UCSD-AML1 (cell line): ENCODE results near the gene PTCD2.
A peak's percentile ranks its signal among the peaks of the same experiment; 100 is the strongest.

Experiments
- DNase-seq: peaks from one replicate; lab custom pipeline; 2025; ENCODE audit not compliant: unreplicated experiment; lab: John Stamatoyannopoulos, UW

The PTCD2 gene

DNA sequence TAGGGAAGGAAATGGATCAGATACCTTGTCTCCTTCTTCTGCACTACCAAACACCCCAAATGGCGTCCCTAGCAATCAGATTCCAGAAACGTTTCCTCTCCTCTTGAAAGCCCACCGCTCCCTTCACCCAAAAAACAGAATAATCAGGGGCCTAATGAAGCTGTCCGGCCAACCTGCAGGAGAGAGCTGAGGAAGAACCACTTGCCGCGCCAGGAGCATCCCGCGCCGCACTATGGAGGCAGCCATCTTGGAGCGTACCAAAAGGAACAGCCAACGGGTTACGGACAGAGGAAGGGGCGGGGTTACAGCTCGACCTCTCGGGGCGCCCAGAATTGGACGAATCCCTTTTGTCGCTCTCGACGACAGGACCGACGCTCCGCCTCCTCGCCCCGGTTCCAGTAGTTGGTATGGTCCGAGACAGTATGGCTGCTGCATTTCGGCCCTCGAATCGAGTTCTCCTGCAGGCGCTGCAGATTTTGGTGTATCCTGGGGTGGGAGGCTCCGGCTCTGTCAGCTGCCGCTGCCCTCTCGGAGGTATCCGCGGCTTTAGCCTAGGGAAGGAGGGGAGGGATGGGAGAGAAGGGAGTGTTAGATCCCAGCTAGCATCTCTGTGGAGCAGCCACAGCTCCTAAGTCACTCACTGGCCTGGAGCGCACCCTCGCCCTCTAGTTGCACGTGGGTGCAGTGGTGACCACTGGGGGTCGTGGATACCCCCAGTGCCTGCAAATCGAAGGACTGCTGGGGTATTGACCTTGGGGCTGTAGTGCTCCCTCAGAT is at the start of gene PTCD2, which contains the start of gene MRPS27:
Gene PTCD2 (plus strand): TSS at position 398 of the 777 bp plus-strand sequence. CDS start 10 bp downstream, at position 408.
Gene MRPS27 (minus strand): TSS at position 265 of the 777 bp plus-strand sequence. CDS start 19 bp downstream, at position 246.
- DNase-seq, result peak; percentile 95

DNA sequence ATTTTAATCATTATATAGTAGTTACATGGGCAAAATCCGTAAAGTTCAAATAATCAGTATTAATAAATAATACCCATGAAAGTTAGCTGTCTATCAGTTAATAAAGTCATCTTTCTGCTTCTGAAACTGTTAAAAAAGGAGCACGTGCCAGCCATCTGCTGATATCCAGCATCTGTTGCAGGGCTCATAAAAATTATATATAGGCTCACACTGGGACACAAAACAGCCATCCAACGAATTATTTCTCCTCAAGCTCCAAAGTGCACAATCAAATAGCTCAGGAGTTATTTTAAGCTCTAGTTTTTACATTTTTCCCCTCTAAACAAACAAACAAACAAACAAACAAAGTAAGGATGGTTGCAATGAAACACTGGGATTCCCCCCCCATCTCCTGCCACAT is 48.5 kb upstream of the PTCD2 start:
- no peak for DNase-seq

DNA sequence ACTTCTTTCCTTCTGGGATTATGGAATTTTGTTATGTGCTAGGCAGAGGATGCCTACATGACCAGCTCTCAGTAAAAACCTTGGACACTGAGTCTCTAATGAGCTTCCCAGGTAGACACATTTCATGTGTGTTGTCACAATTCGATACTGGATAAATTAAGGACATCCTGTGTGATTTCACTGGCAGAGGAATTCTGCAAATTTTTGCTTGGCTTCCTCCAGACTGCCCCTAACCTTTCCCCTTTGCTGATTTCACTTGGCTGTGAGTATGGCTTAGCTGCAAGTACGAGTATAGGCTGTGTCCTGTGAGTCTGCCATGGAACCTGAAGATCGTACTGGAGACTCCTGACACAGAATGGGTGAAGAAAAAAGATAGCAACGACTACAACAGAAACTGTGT is 47.8 kb upstream of the PTCD2 start:
- DNase-seq, result no peak

DNA sequence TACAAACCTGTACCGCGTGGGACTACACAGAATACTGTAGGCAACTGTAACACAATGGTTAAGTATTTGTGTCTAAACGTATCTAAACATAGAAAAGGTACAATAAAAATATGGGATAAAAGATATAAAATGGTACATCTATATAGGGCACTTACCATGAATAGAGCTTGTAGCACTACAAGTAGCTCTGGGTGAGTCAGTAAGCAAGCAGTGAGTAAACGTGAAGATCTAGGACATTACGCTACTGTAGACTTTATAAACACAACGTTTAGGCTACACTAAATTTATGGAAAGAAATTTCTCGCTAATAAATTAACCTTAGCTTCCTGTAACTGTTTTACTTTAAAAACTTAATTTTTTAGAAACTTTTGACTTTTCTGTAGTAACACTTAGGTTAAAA is 46.6 kb upstream of the PTCD2 start:
- no peak for DNase-seq

- no peak for DNase-seq
Observed at GRCh38 chr5:72276219-72276752, 43.9 kb upstream of the PTCD2 start.

DNA sequence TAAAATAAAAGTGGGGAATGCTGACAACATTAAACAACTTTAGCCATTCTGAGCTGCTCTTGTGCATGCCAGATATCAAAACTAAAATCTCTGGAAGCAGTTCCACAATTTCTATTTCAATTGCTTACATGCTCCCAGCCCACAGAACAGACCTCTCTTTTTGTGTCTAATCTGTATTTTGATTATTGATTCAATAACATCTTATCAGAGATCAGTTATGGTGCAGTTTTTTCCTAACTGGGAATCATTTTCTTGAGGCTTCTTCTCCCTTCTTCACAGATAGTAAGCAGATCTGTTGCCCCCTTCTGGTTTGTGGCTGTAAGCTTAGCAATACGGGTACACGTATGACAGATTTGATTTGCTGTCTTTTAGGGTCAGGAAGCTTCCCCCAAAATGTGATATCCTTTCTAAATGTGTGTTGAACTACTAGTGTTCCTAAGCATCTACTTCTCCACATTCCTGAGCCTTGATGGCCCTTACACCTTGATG is 39.5 kb upstream of the PTCD2 start:
- DNase-seq, result no peak

DNA sequence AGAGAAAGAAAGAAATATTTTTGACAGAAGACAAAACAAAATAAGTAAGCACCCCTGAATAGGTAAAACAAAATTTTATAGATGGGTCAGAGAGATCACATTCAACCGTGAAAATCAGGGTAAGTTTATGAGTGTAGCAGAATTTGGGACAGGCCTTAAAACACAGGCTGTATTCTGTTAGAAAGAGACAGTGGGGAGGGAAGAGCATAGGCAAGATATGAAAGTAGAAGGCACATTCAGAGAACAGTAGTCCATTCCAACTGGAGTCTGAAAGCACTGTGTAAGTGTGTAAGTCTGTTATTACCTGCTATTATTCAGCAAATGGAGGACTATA is 38.8 kb upstream of the PTCD2 start:
- DNase-seq, result no peak

DNA sequence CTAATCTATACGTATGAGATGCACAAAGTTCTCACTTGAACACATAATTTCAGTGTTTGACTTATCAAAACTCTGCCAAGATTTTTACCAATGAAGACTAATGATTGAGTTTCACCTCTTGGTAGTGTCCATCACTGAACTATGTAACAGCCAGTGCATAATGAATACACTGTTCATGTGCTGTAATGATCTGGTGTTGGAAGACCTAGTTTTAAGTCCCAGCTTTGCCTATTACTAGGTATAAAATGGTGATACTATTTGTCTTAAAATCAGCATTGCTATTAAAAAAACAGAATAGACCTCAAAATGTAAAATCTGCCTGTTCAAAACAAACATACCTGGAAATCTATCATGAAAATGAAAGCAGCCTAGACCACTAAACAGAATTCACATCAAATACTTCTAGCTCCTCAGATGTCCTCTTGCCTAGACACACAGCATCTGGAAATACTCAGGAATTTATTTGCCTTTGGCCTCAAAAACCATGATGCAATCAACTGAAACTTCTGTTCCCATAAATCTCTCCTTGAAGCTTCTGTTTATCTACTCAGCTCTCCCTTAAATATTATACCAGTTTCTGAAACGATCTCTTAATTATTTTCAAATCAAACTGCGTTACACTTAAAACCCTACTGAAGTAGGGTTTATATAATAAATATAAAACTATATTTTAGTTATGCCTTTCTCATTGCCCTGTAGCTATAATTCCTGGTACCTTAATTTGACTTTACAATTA is 38.2 kb upstream of the PTCD2 start:
- DNase-seq, result no peak

GRCh38 chr5:72282878-72283277 is 37.3 kb upstream of the PTCD2 start:
- DNase-seq, result no peak

GRCh38 chr5:72283358-72283757 is 36.8 kb upstream of the PTCD2 start:
- no peak for DNase-seq

DNA sequence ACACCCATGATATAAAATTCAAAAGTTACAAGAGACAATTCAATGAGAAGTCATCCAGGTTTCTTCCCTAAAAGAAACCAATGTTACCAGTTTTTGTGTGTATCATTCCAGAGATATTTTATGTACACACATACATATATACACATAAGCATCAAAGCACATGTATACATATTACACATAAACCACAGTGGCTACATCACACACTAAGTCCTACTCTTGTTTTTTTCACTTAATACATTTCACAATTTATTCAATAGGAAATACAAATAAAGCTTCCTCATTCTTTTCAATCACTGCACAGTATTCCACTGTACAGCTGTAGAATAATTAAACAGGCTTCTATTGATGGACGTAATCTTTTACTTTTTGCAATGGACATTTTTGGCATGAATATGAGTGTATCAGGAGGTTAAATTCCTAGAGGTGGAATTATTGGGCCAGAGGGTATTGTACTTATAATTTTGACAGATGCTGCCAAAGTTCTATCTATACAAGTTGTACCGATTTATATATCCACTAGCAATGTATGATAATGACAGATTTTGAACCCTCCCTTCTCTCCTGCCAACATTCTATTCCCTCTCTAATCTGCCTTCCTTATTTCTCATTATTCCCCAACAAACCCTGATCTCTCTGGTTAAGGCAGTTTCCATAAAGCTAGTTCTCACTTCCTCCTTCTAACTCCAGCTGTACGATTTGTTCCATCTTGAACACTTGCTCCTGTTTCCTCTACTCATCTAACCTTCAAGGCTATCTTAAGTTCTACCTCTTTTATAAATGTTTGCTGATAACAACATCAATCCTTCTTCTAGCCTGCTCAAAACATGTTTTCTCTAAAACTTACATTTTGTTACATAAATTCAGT is 35.4 kb upstream of the PTCD2 start:
- no peak for DNase-seq

DNA sequence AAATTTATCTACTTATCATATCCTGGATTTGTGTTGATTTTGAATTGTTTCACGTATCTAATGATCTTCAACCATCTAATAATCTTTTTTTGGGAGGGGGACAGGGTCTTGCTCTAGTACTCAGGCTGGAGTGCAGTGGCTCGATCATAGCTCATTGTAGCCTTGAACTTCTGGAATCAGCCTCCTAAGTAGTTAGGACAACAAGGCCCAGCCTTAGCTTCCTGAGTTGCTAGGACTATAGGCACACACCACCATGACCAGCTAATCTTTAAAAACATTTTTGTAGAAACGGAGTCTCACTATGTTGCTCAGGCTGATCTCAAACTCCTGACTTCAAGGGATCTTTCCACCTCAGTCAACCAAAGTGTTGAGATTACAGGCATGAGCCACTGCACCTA is 34.8 kb upstream of the PTCD2 start:
- DNase-seq, result no peak

- no peak for DNase-seq
Observed at GRCh38 chr5:72286798-72287197, 33.4 kb upstream of the PTCD2 start.

DNA sequence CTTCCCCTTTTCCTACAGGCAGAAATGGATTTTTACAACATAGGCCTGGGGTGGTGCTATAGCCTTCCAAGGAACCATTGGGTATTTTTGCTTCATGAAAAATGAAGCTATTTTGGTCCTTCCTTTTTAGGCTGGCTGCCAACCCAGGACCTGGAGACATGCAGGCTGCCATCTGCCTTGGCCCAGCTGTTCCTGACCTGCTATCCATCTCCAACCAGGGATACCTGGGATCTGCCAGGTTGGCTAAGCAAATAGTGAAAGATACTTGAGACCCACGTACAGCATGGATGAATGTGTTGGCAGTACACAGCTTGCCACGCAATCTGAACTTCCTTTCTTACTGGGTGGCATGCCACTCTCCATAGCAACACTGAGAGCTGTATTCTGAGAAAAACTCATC is 31.2 kb upstream of the PTCD2 start:
- DNase-seq, result peak; percentile 8

- DNase-seq, result no peak
Observed at GRCh38 chr5:72290356-72291133, 29.6 kb upstream of the PTCD2 start.

GRCh38 chr5:72291601-72292000 is 28.6 kb upstream of the PTCD2 start:
- no peak for DNase-seq

GRCh38 chr5:72292411-72292810 is 27.8 kb upstream of the PTCD2 start:
- DNase-seq, result no peak

DNA sequence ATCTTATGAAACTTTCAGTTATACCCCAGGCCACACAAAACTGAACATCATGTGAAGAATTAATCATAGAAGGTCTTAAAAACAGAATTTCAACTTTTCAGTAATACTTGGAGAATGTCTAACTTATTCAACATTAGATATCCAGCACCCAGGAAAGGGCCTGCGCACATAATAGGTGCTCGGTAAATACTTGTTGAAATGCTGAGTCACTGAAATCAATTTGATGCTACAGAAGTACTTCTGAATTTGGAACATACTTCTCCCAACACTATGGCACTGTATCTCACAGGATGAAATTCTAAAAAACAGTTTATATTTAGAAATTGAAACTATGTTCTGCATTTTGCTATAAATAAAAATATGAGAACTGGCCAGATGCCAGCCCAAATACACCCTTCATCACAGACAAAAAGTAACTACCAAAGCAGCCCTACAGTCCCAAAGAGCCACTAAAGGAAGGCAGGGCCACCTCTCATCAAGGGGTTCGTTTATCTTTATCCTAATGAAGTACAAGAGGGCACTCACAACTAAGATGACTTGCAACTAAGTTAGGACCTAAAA is 26.6 kb upstream of the PTCD2 start:
- no peak for DNase-seq

DNA sequence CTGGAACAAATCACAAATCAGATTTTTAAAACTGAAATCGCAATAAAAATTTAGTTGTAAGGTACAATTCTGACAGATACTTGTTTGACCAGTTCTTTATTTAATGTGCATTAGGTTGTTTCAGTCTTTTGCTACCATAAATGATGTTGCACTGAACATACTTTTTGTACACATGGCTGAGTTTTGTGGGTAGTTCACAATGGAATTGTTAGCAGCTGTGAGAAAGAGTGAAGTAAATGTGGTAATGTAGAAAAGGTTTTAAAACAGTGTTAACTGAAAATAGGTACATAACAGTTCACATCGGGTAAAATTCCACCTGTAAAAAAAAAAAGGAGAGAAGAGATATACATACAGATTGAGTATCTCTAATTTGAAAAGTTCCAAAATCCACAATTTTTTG is 25.7 kb upstream of the PTCD2 start:
- DNase-seq, result no peak

DNA sequence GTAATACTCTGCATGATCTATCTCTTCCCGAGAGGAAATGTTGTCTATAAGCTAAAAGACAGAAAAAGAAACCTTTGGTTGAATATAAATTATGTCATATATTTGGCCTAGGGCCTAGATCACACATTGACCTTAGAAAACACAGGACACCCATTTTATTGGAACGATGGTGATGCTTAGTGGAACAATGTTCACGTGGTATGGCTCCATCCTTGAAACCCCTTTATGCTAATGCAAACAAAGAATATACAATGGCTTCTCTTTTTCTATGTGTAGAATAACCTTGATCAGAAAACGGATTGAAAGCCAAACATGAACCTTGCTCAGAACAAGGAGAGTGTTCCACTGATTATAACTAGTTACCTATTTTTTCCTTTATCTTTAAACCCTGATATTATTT is 24.6 kb upstream of the PTCD2 start:
- DNase-seq, result no peak
